Naive thymus-derived CD8-positive, alpha-beta T cell (primary cell): ENCODE data around the gene VAPB. TPM values are rescaled to one million over a fixed set of nuclear protein-coding genes. Genes with fewer than 3 reads are reported as not detected.

Experiments
- ATAC-seq, 2 donors: fragments of 150-1000 bp; cut with Tn5 transposase in 1 of 2; sonication (Bioruptor Pico), chemical (Tn5 transposase) in 1 of 2; 1 replicate in 1 of 2; 2 replicates in 1 of 2; pipeline ENCODE4 v1.10.0; 2021; ENCODE audit warnings: mild to moderate bottlenecking in 2 of 2, moderate library complexity in 2 of 2
- POLR2A ChIA-PET: fragments of 350-600 bp; sonication (Branson Sonifier 250); formaldehyde crosslinking; loops from one replicate; lab custom pipeline; 2021; ENCODE audit warnings: antibody characterized with exemption; lab: Charles Lee
- DNase-seq, 10 donors: peaks; one replicate each; pipeline versions ENCODE4 v3.0.0 to v3.0.0-alpha.2; 2020 to 2022
- H3K27ac Mint-ChIP-seq, 10 donors: one replicate each; pipeline ENCODE4 v1.8.0; 2020 to 2022; ENCODE audit warnings: mild to moderate bottlenecking in 10 of 10, mixed read lengths in 10 of 10, moderate library complexity in 4 of 10, inconsistent platforms in 1 of 10
- H3K27me3 Mint-ChIP-seq, 5 donors: one replicate each; pipeline ENCODE4 v1.8.0; 2021 to 2022; ENCODE audit warnings: mixed read lengths in 5 of 5
- H3K36me3 Mint-ChIP-seq, 3 donors: one replicate each; pipeline ENCODE4 v1.8.0; 2020 to 2022; ENCODE audit warnings: mixed read lengths in 3 of 3, mild to moderate bottlenecking in 2 of 3, inconsistent platforms in 1 of 3
- H3K4me1 Mint-ChIP-seq, 4 donors: one replicate each; pipeline ENCODE4 v1.8.0; 2021 to 2022; ENCODE audit warnings: mixed read lengths in 4 of 4
- H3K4me3 Mint-ChIP-seq, 10 donors: one replicate each; pipeline ENCODE4 v1.8.0; 2020 to 2022; ENCODE audit warnings: mild to moderate bottlenecking in 10 of 10, mixed read lengths in 10 of 10, moderate library complexity in 6 of 10, inconsistent platforms in 1 of 10
- H3K9me3 Mint-ChIP-seq, 9 donors: one replicate each; pipeline ENCODE4 v1.8.0; 2020 to 2022; ENCODE audit warnings: mixed read lengths in 9 of 9, mild to moderate bottlenecking in 3 of 9, inconsistent platforms in 1 of 9, moderate library complexity in 1 of 9
- polyA plus RNA-seq, 3 donors: library from polyadenylated mRNA; unstranded; fragments of 300-500 nt; fragmentation: Illumina TruSeq; gene quantifications; one replicate each; pipeline ENCODE4 v1.2.3, GENCODE V29; 2021
- total RNA-seq, 8 experiments: library from RNA in 2 of 8; stranded (reverse) in 2 of 8; gene quantifications; one replicate each; pipeline ENCODE4 v1.2.3 and lab custom pipeline; 2021 to 2026

Gene VAPB
- total RNA-seq (10 to 100 TPM; 34.0 to 34.3 TPM), polyA plus RNA-seq (10 to 100 TPM; 24.7 to 34.1 (median 28.4) TPM), total RNA-seq (lab: John Stamatoyannopoulos, UW) (33.3 to 48.2 (median 42.6) reads per million in 6 experiments)

- Mint-ChIP-seq H3K36me3 (peaks cover 0 to 25% (median 2%) of the 10 kb centered on the region in 3 donors), H3K4me1 (peaks cover 30 to 47% (median 44%) of the 10 kb centered on the region in 4 donors), H3K27ac (peak within 1 kb of the TSS; percentile 90 to 99 (median 98)), H3K4me3 (peak within 1 kb of the TSS; percentile 87 to 97 (median 93)), H3K9me3 (no peaks in the 10 kb centered on the region), H3K27me3 (peaks cover 0 to 4% (median 0%) of the 10 kb centered on the region in 5 donors)
- POLR2A ChIA-PET: interaction anchor here (0.6 to 2.3 kb wide), 19 partner anchors 12 to 1997 kb away, joined by 3 to 28 read pairs (median 3); partner anchors contain the start of genes ATP5F1E, AURKA, RAB22A and RBM38
- DNase-seq: peak; percentile 93 to 99 (median 98)
- peak; percentile 95 to 96 for ATAC-seq
Measured at GRCh38 chr20:58388882-58389323, at the start of gene VAPB. Gene VAPB (plus strand): TSS chr20:58389229. CDS start chr20:58389460, 231 bp downstream.

- H3K27me3 Mint-ChIP-seq: no peaks in the 10 kb centered on the region
- peaks cover 25 to 49% (median 34%) of the 10 kb centered on the region in 4 donors for H3K4me1 Mint-ChIP-seq
- H3K36me3 Mint-ChIP-seq: peaks cover 5 to 34% (median 5%) of the 10 kb centered on the region in 3 donors
- DNase-seq: no peak
- H3K4me3 Mint-ChIP-seq: no peak overlapping the region
- no peak for ATAC-seq
- H3K9me3 Mint-ChIP-seq: peaks cover 0 to 9% (median 0%) of the 10 kb centered on the region in 9 donors
- peak overlapping the region in 2 of 10 donors; percentile 15 to 17 for H3K27ac Mint-ChIP-seq
- POLR2A ChIA-PET: no interaction called here
Measured at GRCh38 chr20:58339741-58340140, 49.3 kb upstream of the VAPB start.

GRCh38 chr20:58340151-58340550 is 48.9 kb upstream of the VAPB start:
- POLR2A ChIA-PET: no interaction called here
- no peaks in the 10 kb centered on the region for H3K27me3 Mint-ChIP-seq
- DNase-seq: no peak
- H3K27ac Mint-ChIP-seq: peak overlapping the region in 3 of 10 donors; percentile 17 to 35 (median 17)
- ATAC-seq: no peak
- H3K36me3 Mint-ChIP-seq: peaks cover 5 to 36% (median 5%) of the 10 kb centered on the region in 3 donors
- H3K4me3 Mint-ChIP-seq: no peak overlapping the region
- H3K9me3 Mint-ChIP-seq: peaks cover 0 to 9% (median 0%) of the 10 kb centered on the region in 9 donors
- H3K4me1 Mint-ChIP-seq: peaks cover 25 to 46% (median 35%) of the 10 kb centered on the region in 4 donors

GRCh38 chr20:58340853-58341252 is 48.2 kb upstream of the VAPB start:
- H3K4me3 Mint-ChIP-seq: no peak overlapping the region

GRCh38 chr20:58342104-58342945 is 46.7 kb upstream of the VAPB start:
- ATAC-seq (no peak), DNase-seq (no peak)
- H3K27ac Mint-ChIP-seq: no peak overlapping the region
- H3K27me3 Mint-ChIP-seq: no peaks in the 10 kb centered on the region
- H3K4me3 Mint-ChIP-seq: no peak overlapping the region
- peaks cover 25 to 47% (median 36%) of the 10 kb centered on the region in 4 donors for H3K4me1 Mint-ChIP-seq
- POLR2A ChIA-PET: no interaction called here
- H3K9me3 Mint-ChIP-seq: peaks cover 0 to 9% (median 0%) of the 10 kb centered on the region in 9 donors
- H3K36me3 Mint-ChIP-seq: peaks cover 9 to 48% (median 21%) of the 10 kb centered on the region in 3 donors

More at GRCh38 chr20:58340853-58341252, 48.2 kb upstream of the VAPB start:
- peaks cover 25 to 48% (median 36%) of the 10 kb centered on the region in 4 donors for H3K4me1 Mint-ChIP-seq
- ATAC-seq (no peak), DNase-seq (no peak)
- peak overlapping the region in 5 of 10 donors; percentile 17 to 78 (median 45) for H3K27ac Mint-ChIP-seq
- H3K36me3 Mint-ChIP-seq: peaks cover 7 to 42% (median 10%) of the 10 kb centered on the region in 3 donors
- peaks cover 0 to 9% (median 0%) of the 10 kb centered on the region in 9 donors for H3K9me3 Mint-ChIP-seq
- POLR2A ChIA-PET: no interaction called here
- H3K27me3 Mint-ChIP-seq: no peaks in the 10 kb centered on the region

- POLR2A ChIA-PET: no interaction called here
- no peak overlapping the region for H3K27ac Mint-ChIP-seq
- DNase-seq (no peak), ATAC-seq (no peak)
- peaks cover 17 to 32% (median 27%) of the 10 kb centered on the region in 4 donors for H3K4me1 Mint-ChIP-seq
- no peak overlapping the region for H3K4me3 Mint-ChIP-seq
- no peaks in the 10 kb centered on the region for H3K27me3 Mint-ChIP-seq
- H3K9me3 Mint-ChIP-seq: peaks cover 0 to 9% (median 0%) of the 10 kb centered on the region in 9 donors
- H3K36me3 Mint-ChIP-seq: peaks cover 9 to 68% (median 19%) of the 10 kb centered on the region in 3 donors
Measured at GRCh38 chr20:58344741-58345140, 44.3 kb upstream of the VAPB start.

GRCh38 chr20:58349570-58349969 is 39.5 kb upstream of the VAPB start:
- Mint-ChIP-seq H3K27ac (peak overlapping the region in 3 of 10 donors; percentile 1 to 43 (median 5)), H3K4me1 (peaks cover 0 to 16% (median 11%) of the 10 kb centered on the region in 4 donors), H3K9me3 (no peaks in the 10 kb centered on the region), H3K4me3 (no peak overlapping the region), H3K27me3 (no peaks in the 10 kb centered on the region), H3K36me3 (peaks cover 14 to 78% (median 30%) of the 10 kb centered on the region in 3 donors)
- DNase-seq (no peak), ATAC-seq (no peak)
- POLR2A ChIA-PET: no interaction called here

- ATAC-seq (no peak), DNase-seq (no peak)
- no peaks in the 10 kb centered on the region for H3K9me3 Mint-ChIP-seq
- no peak overlapping the region for H3K4me3 Mint-ChIP-seq
- H3K4me1 Mint-ChIP-seq: peaks cover 0 to 5% (median 1%) of the 10 kb centered on the region in 4 donors
- peaks cover 4 to 74% (median 17%) of the 10 kb centered on the region in 3 donors for H3K36me3 Mint-ChIP-seq
- H3K27ac Mint-ChIP-seq: peak overlapping the region in 1 of 10 donors; percentile 29
- no peaks in the 10 kb centered on the region for H3K27me3 Mint-ChIP-seq
- POLR2A ChIA-PET: no interaction called here
Measured at GRCh38 chr20:58352468-58352867, 36.6 kb upstream of the VAPB start.

- POLR2A ChIA-PET: interaction anchor here (0.6 kb wide), 1 partner anchor 67 kb away, joined by 3 read pairs; no protein-coding TSS in a partner anchor
- Mint-ChIP-seq H3K9me3 (no peaks in the 10 kb centered on the region), H3K4me3 (no peak overlapping the region), H3K4me1 (no peaks in the 10 kb centered on the region), H3K27me3 (no peaks in the 10 kb centered on the region), H3K27ac (peak overlapping the region in 1 of 10 donors; percentile 19), H3K36me3 (peaks cover under 1 to 86% (median 14%) of the 10 kb centered on the region in 3 donors)
- DNase-seq (no peak), ATAC-seq (no peak)
Measured at GRCh38 chr20:58359441-58359840, 29.6 kb upstream of the VAPB start.

- no peak overlapping the region for H3K4me3 Mint-ChIP-seq
- DNase-seq (no peak), ATAC-seq (no peak)
- POLR2A ChIA-PET: interaction anchor here (0.6 kb wide), 1 partner anchor 11 kb away, joined by 4 read pairs; no protein-coding TSS in a partner anchor
- peaks cover 0 to 83% (median 14%) of the 10 kb centered on the region in 3 donors for H3K36me3 Mint-ChIP-seq
- no peaks in the 10 kb centered on the region for H3K9me3 Mint-ChIP-seq
- H3K4me1 Mint-ChIP-seq: peaks cover 0 to under 1% (median 0%) of the 10 kb centered on the region in 4 donors
- no peaks in the 10 kb centered on the region for H3K27me3 Mint-ChIP-seq
- peak overlapping the region in 1 of 10 donors; percentile 25 for H3K27ac Mint-ChIP-seq
Measured at GRCh38 chr20:58360936-58361335, 28.1 kb upstream of the VAPB start.

GRCh38 chr20:58361481-58362205 is 27.4 kb upstream of the VAPB start:
- Mint-ChIP-seq H3K27ac (peak overlapping the region in 1 of 10 donors; percentile 7), H3K27me3 (no peaks in the 10 kb centered on the region), H3K9me3 (no peaks in the 10 kb centered on the region), H3K4me1 (peaks cover 0 to 2% (median 0%) of the 10 kb centered on the region in 4 donors), H3K4me3 (no peak overlapping the region), H3K36me3 (peaks cover 0 to 84% (median 16%) of the 10 kb centered on the region in 3 donors)
- ATAC-seq (no peak), DNase-seq (no peak)
- POLR2A ChIA-PET: no interaction called here

GRCh38 chr20:58362206-58362516 is 26.9 kb upstream of the VAPB start:
- POLR2A ChIA-PET: no interaction called here
- peaks cover 0 to 2% (median 0%) of the 10 kb centered on the region in 4 donors for H3K4me1 Mint-ChIP-seq

More at GRCh38 chr20:58362206-58362516, 26.9 kb upstream of the VAPB start:
- H3K27ac Mint-ChIP-seq: peak overlapping the region in 1 of 10 donors; percentile 7
- DNase-seq: no peak
- H3K4me3 Mint-ChIP-seq: no peak overlapping the region
- peaks cover 0 to 79% (median 16%) of the 10 kb centered on the region in 3 donors for H3K36me3 Mint-ChIP-seq
- H3K27me3 Mint-ChIP-seq: no peaks in the 10 kb centered on the region
- H3K9me3 Mint-ChIP-seq: no peaks in the 10 kb centered on the region
- ATAC-seq: no peak
